NCI-H2171 treated with DMSO at 0.1 percent for 48 hours (cell line): ENCODE data around the gene MVD.

Experiments
- DNase-seq: peaks from one replicate; lab custom pipeline; 2025; lab: John Stamatoyannopoulos, UW

The MVD gene

GRCh38 chr16:88662843-88663606 lies at the start of gene MVD:
Gene MVD (minus strand): TSS chr16:88663091. CDS start chr16:88663080, 11 bp downstream.
- DNase-seq = peak; percentile 94

GRCh38 chr16:88712362-88712979 lies 49.6 kb upstream of the MVD start:
- DNase-seq = no peak

GRCh38 chr16:88711750-88712340 lies 49.0 kb upstream of the MVD start:
- no peak for DNase-seq

GRCh38 chr16:88710556-88710955 lies 47.7 kb upstream of the MVD start:
- no peak for DNase-seq

- no peak for DNase-seq
Observed at GRCh38 chr16:88706965-88707826, 44.3 kb upstream of the MVD start.

GRCh38 chr16:88706229-88706964 lies 43.5 kb upstream of the MVD start, which contains the start of the genes CTU2 and RNF166:
Gene CTU2 (plus strand): TSS chr16:88706503. CDS start chr16:88706531, 28 bp downstream.
Gene RNF166 (minus strand): TSS chr16:88706408. CDS start chr16:88706325, 83 bp downstream.
- peak; percentile 78 for DNase-seq

GRCh38 chr16:88705801-88706228 lies 42.9 kb upstream of the MVD start:
- no peak for DNase-seq

- DNase-seq = no peak
Observed at GRCh38 chr16:88705076-88705684, 42.3 kb upstream of the MVD start.

- DNase-seq = no peak
Observed at GRCh38 chr16:88703486-88704309, 40.8 kb upstream of the MVD start.

GRCh38 chr16:88702371-88703210 lies 39.7 kb upstream of the MVD start:
- no peak for DNase-seq

- DNase-seq = no peak
Observed at GRCh38 chr16:88701581-88702370, 38.9 kb upstream of the MVD start.

GRCh38 chr16:88700636-88701482 lies 38.0 kb upstream of the MVD start:
- no peak for DNase-seq

- DNase-seq = no peak
Observed at GRCh38 chr16:88700322-88700635, 37.4 kb upstream of the MVD start.

GRCh38 chr16:88699180-88699579 lies 36.3 kb upstream of the MVD start:
- no peak for DNase-seq

GRCh38 chr16:88698646-88699045 lies 35.8 kb upstream of the MVD start:
- no peak for DNase-seq

GRCh38 chr16:88697831-88698615 lies 35.1 kb upstream of the MVD start:
- no peak for DNase-seq
